GM19395 (cell line): ENCODE data around the gene PLSCR5.

ENCODE experiments used
- ATAC-seq: cut with Tn5 transposase; IDR thresholded peaks from one replicate; pipeline ENCODE4 v1.9.1; 2021; ENCODE audit warnings: mild to moderate bottlenecking, moderate library complexity; ENCODE audit not compliant: unreplicated experiment

Gene PLSCR5

GRCh38 chr3:146605106-146605505 is at the start of gene PLSCR5:
Gene PLSCR5 (minus strand): TSS chr3:146605346. CDS start chr3:146605212, 134 bp downstream.
- ATAC-seq, result no peak

DNA sequence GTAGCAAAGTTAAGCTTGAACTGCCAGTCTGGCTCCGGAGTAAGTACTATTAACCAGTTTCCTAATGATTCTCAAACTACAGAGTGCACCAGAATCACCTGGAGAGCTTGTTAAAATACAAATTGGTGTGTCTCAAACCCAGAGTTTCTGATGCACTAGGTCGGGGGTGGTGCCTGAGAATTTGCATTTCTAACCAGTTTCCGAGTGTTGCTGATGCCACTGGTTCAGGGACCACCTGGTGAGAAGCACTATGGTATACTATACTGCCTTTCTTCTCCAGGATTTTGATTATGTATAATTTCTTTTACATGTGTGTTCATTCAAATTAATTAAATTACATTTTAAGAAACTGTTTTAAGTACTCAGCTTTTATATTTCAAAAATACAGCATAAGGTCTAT is 48.8 kb upstream of the PLSCR5 start:
- no peak for ATAC-seq

GRCh38 chr3:146650691-146651442 is 45.7 kb upstream of the PLSCR5 start:
- ATAC-seq, result no peak

- ATAC-seq, result no peak
Observed at GRCh38 chr3:146646261-146646660, 41.1 kb upstream of the PLSCR5 start.

DNA sequence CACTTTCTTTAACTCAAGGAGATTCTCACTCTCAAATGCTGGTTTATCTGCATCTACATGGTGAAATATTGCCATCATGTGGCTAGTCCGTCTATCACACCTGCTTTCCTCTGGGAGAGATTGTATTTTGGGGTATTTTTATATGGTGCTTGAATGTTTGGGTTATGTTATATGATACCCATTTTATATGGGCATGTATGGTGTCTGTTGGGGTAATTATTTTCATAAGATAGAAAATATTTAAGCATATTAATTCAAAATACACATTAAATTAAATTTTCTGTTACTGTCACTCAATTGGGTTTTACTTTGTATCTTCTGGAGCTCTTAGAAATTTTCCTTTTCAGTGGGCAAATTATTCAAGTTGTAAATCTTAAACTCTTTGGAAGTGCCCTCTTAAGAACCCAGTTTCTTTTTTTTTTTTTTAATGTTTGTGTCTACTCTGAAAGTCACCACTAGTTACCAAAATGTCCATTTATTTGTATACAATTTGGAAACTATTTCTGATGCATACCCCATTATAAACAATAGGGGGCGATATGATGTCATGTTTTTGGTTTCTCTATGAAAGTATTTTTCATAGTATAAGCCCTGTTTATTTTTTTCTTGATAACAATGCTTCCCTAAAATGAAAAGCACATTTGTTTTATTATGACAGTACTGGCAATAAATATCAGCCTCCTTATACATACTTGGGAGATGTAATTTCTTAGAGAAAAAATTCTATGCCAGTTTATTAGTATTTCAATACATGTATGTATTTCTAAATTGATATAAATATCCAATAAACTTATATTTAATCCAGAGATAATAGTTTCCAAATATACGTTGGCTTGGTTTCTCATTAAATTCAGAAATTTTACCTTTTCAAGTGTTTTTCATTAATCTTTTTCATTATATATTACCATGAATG is 36.1 kb upstream of the PLSCR5 start:
- peak; percentile 85 for ATAC-seq

DNA sequence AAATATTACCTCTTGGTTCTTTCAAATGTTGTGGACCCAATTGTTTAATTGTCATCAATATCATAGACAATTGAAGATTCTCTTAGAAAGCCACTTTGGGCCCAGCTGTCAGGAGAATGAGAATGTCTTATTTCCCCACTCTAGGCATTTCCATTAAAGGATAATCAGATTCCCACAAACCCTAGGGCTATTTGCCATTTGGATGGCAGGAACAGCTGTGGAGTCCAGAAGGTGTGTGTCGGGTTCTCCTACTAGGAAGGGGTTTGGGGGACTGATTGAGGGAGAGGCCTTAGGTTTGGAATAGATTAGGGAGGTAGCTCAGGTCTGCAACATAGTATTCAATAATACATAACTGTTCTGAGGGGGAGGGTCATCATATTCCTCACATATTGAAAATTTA is 35.2 kb upstream of the PLSCR5 start:
- ATAC-seq, result no peak

DNA sequence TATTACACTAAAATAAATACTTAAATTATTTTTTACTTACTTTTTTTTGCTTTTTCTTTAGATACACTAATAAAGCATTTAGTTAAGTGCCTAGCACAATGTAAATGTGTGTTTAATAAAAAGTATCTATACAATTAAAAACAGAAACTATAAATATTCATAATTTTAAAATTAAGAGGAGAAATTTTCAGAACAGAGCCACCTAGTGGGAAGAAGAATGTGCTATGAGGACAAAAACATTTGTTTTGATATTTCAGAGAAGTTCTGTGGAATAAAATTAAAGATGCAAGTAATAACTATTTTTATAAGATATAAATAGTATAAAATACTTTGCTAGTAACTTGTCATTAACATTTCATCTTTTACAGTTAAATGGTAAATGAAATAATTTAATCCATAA is 33.6 kb upstream of the PLSCR5 start:
- ATAC-seq, result no peak

- ATAC-seq, result no peak
Observed at GRCh38 chr3:146637871-146638270, 32.7 kb upstream of the PLSCR5 start.

GRCh38 chr3:146636881-146637280 is 31.7 kb upstream of the PLSCR5 start:
- ATAC-seq, result no peak

DNA sequence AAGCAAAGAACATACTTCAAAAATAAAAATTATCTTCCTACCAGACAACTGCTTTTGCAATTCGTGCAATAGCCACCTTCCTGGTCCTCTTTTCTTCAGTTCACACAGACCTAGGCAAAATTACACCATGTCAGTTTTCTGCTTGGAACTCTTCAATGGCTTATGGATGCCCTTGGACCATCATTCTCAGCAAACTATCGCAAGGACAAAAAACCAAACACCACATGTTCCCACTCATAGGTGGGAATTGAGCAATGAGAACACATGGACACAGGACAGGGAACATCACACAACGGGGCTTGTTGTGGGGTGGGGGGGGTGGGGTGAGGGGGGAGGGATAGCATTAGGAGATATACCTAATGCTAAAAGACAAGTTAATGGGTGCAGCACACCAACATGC is 29.2 kb upstream of the PLSCR5 start:
- ATAC-seq, result no peak

DNA sequence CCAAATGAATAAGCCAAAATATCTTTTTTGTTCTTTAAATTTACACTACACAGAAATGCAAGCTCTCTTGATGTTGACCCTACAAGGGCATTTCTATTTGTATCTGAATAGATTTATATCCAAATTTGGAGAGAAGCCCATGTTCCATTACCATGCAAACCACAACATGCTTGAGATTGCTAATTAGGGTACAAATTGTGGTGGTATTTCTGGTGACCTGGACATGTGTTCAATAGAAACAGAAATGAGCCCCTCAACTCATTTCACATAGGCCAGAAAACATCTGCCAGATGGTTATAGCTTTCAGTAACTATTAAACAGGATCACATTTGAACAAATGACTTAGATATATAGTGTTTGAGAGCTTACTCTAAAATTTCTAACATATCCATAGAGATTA is 23.5 kb upstream of the PLSCR5 start:
- ATAC-seq, result no peak

DNA sequence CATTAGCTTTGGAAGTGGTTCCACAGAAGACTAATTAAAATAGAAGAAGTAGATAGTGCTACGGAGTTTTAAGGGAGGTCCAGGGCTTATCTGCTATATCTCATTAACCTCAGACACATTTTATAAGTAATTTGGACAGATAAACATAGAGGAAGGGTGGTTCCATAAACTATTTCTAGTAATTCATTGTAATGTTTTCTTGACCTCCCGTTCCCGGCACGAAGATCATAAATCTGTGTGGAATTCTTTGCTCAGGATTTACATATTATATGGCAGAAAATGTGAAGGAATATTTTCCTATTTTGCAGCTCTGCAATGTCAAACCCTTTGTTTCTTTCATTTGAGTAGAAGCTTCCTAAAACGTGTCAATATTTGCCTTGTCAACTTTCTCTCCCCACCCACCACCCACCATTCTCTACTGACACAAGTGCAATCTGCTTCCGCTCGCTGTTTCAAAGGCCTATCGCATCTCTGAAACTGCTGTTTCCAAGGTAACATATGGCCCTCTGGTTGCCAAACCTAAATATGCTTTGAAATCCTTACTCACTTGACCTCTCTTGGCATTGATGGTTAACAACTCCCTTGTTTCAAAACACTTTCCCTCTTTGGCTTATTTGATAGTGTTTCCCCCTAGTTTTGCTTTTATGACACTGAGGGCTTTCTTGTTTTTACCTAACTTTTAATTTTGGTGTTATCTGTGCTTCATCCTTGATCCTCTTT is 21.4 kb upstream of the PLSCR5 start:
- ATAC-seq, result no peak

DNA sequence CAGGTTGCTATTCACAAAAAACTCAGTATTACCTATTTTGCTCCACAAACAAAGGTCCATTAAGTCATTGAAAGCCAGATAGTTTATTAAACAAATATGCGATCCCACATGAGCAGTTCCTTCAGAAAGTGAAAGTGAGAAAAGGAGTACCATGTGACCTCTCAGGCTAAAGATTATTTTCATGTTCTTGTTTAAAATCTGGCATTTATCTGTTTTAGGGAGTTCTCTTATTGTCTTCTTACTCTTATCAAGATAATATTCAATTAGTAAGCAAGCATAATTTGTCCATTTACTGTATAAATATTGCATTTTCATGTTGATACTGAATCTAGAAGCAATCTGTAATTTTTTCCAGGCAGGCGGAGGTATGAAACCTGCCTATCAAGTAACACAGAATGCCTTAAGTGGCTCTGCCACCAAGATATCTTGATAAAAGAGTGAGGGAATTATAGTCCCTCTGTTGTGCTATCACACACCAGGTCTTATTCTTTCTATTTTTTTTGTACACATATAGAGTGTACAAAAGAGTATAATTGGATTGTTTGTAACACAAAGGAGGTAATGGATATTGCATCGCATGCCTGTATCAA is 20.1 kb upstream of the PLSCR5 start:
- peak; percentile 90 for ATAC-seq

DNA sequence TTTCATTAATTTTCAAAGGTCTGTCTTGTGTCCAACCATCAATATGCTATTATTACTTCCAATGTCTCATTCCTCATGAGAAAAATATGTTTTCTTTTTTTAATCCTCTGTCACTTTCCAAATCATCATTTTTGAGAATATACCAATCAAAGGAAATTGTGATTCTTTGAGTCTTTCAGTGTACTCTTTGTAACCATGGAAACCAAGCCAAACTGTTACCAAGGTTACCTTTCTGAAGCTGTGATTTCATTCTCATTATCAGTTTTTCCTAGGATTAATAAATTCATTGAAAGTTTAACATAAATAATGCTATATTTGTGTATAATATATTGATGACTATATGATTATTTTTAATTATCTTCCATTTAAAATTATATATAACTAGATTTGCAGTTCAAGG is 16.6 kb upstream of the PLSCR5 start:
- no peak for ATAC-seq

DNA sequence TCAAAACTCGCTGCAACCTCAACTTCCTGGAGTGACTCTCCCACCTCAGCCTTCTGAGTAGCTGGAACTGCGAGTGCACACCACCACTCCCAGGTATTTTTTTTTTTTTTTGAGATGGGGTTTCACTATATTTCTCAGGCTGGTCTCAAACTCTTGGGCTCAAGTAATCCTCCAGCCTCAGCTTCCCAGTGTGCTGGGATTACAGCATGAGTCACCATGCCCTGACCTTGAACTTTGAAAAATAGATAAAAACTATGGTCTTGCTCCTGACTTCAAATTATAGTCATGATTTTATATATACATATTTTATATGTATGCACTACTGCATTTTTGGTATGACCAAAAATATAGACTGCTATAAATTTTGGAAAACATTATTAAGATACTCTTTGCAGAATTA is 6.9 kb upstream of the PLSCR5 start:
- ATAC-seq, result no peak

GRCh38 chr3:146611096-146611495 is 6.0 kb upstream of the PLSCR5 start:
- ATAC-seq, result no peak

DNA sequence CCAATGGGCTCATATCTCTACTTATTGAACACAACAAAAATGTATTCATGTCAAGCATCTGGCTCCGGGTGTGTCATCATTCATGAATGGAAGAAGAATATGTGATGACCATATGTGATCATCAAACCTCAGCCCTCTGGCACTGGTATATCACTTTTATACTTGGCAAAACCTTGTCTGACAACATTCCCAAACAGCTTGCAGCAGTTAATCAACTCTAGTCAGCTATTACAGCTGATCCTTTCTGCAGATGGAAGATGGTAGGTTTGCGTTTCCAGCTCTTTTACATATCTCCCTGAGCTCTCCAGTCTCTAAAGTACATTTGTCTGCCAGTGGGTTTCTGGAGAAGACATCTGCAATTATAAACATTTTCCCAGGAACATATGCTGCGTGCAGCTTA is 6.6 kb downstream of the PLSCR5 start:
- ATAC-seq, result no peak

GRCh38 chr3:146594843-146595482 is 10.2 kb downstream of the PLSCR5 start:
- ATAC-seq, result no peak

DNA sequence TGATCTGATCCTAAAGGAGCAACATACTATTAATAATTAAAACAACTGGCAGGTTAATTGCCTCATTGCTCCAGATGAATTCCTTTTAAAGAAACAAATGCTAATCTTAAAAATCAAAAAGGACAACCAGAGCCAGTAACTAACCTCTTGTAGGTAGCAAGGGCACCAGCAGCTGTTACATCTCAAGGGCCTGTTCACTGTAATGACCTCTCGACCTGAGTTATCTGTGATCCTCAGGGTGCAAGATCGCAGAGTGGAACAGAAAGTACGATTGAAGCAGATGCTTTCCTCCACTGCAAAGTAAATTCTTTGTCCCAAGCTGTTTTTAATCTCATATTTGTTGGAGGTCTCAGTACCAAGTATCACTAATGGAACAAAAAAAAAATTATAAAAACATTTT is 11.4 kb downstream of the PLSCR5 start:
- no peak for ATAC-seq

- no peak for ATAC-seq
Observed at GRCh38 chr3:146590521-146590920, 14.6 kb downstream of the PLSCR5 start.
